Fibroblast of pulmonary artery (primary cell): Measurements from ENCODE around the gene CHST9.

Experiments
- DNase-seq: peaks from one replicate; pipeline ENCODE4 v3.0.0-alpha.2; 2010; ENCODE audit warnings: low read depth
- H3K4me3 ChIP-seq: replicated peaks from 2 replicates; pipeline ENCODE4 v1.5.1; 2011; ENCODE audit warnings: low read depth, mild to moderate bottlenecking, control low read depth, low read length, moderate library complexity
- CTCF ChIP-seq: IDR thresholded peaks from 2 replicates; pipeline ENCODE4 v1.5.1; 2011; ENCODE audit warnings: mild to moderate bottlenecking, control low read depth, low read length, inconsistent platforms; ENCODE audit errors: missing control alignments

The CHST9 gene

GRCh38 chr18:27214831-27215230 is 29.7 kb upstream of the CHST9 start:
- TF ChIP-seq CTCF: no peak
- no peak for DNase-seq

GRCh38 chr18:27213123-27213717 is 28.1 kb upstream of the CHST9 start:
- DNase-seq: no peak
- H3K4me3 ChIP-seq: no peak overlapping the region
- TF ChIP-seq CTCF: no peak

More at GRCh38 chr18:27214831-27215230, 29.7 kb upstream of the CHST9 start:
- no peak overlapping the region for H3K4me3 ChIP-seq

- no peak for TF ChIP-seq CTCF
- no peak overlapping the region for H3K4me3 ChIP-seq
Measured at GRCh38 chr18:27211569-27211968, 26.5 kb upstream of the CHST9 start.

GRCh38 chr18:27206411-27206810 is 21.3 kb upstream of the CHST9 start:
- H3K4me3 ChIP-seq: no peak overlapping the region
- no peak for TF ChIP-seq CTCF
- no peak for DNase-seq

More at GRCh38 chr18:27211569-27211968, 26.5 kb upstream of the CHST9 start:
- DNase-seq: no peak

- DNase-seq: no peak
- H3K4me3 ChIP-seq: no peak overlapping the region
- no peak for TF ChIP-seq CTCF
Measured at GRCh38 chr18:27202741-27203140, 17.6 kb upstream of the CHST9 start.

- no peak for DNase-seq
- H3K4me3 ChIP-seq: no peak overlapping the region
- no peak for TF ChIP-seq CTCF
Measured at GRCh38 chr18:27198036-27198435, 12.9 kb upstream of the CHST9 start.

- H3K4me3 ChIP-seq: no peak overlapping the region
- DNase-seq: no peak
- TF ChIP-seq CTCF: no peak
Measured at GRCh38 chr18:27188309-27188708, 3.2 kb upstream of the CHST9 start.
